Fibroblast of lung (primary cell): ENCODE data around the gene MARK3. TPM values are rescaled to one million over a fixed set of nuclear protein-coding genes. Genes with fewer than 3 reads are reported as not detected.

ENCODE experiments used
- DNase-seq, 2 donors: peaks; one replicate each; pipeline versions ENCODE4 v3.0.0 to v3.0.0-alpha.2; 2010; ENCODE audit warnings: low read depth in 2 of 2
- H2AFZ ChIP-seq: 2 replicates; pipeline ENCODE4 v1.5.1; 2012; ENCODE audit warnings: low read length, control low read depth, inconsistent platforms
- H3K27ac ChIP-seq: 2 replicates; pipeline ENCODE4 v1.5.1; 2011; ENCODE audit warnings: low read length, control low read depth; ENCODE audit not compliant: insufficient read depth
- H3K27me3 ChIP-seq: 2 replicates; pipeline ENCODE4 v1.5.1; 2011; ENCODE audit warnings: mild to moderate bottlenecking, low read length; ENCODE audit not compliant: control insufficient read depth, insufficient read depth
- H3K36me3 ChIP-seq: 2 replicates; pipeline ENCODE4 v1.5.1; 2011; ENCODE audit warnings: low read length; ENCODE audit not compliant: control insufficient read depth, insufficient read depth
- H3K4me1 ChIP-seq: 2 replicates; pipeline ENCODE4 v1.5.1; 2011; ENCODE audit warnings: low read length; ENCODE audit not compliant: control insufficient read depth, insufficient read depth; ENCODE audit errors: extremely low read depth
- H3K4me2 ChIP-seq: 2 replicates; pipeline ENCODE4 v1.5.1; 2011; ENCODE audit warnings: low read length, control low read depth; ENCODE audit not compliant: insufficient read depth; ENCODE audit errors: extremely low read depth
- H3K4me3 ChIP-seq, 4 experiments: fragments of 200-600 bp in 1 of 4; sonication (generic) in 1 of 4; replicated peaks in 1 of 4; 2 replicates each; pipeline ENCODE4 v1.5.1; 2011 to 2016; ENCODE audit warnings: low read length in 4 of 4, low read depth in 3 of 4, mild to moderate bottlenecking in 3 of 4, control low read depth in 2 of 4, inconsistent platforms in 1 of 4, mixed read lengths in 1 of 4; ENCODE audit not compliant: insufficient read depth in 1 of 4; ENCODE audit errors: control extremely low read depth in 1 of 4
- H3K79me2 ChIP-seq: 2 replicates; pipeline ENCODE4 v1.5.1; 2012; ENCODE audit warnings: mild to moderate bottlenecking, low read length, inconsistent platforms; ENCODE audit not compliant: control insufficient read depth, insufficient read depth
- H3K9ac ChIP-seq: 2 replicates; pipeline ENCODE4 v1.5.1; 2011; ENCODE audit warnings: mild to moderate bottlenecking, low read length, control low read depth; ENCODE audit not compliant: insufficient read depth
- H3K9me3 ChIP-seq: 2 replicates; pipeline ENCODE4 v1.5.1; 2012; ENCODE audit warnings: low read depth, low read length; ENCODE audit not compliant: control insufficient read depth, insufficient read depth
- H4K20me1 ChIP-seq: 2 replicates; pipeline ENCODE4 v1.5.1; 2011; ENCODE audit warnings: low read length; ENCODE audit not compliant: control insufficient read depth, insufficient read depth; ENCODE audit errors: extremely low read depth
- EZH2 ChIP-seq: IDR thresholded peaks from 2 replicates; pipeline ENCODE4 v1.5.1; 2012; ENCODE audit warnings: low read length, control low read depth, mild to moderate bottlenecking; ENCODE audit errors: missing control alignments
- polyA plus RNA-seq, 2 donors: library from polyadenylated mRNA; depleted of rRNA in 1 of 2; stranded (reverse) in 1 of 2; unstranded in 1 of 2; fragments of >200 nt; gene quantifications; 2 replicates each; pipeline ENCODE4 v1.2.1, GENCODE V29; 2011 to 2012; ENCODE audit warnings: missing spikeins in 1 of 2
- total RNA-seq: library from RNA; depleted of rRNA; stranded (reverse); fragments of >200 nt; gene quantifications from 2 replicates; pipeline ENCODE4 v1.2.1, GENCODE V29; 2014
- TF ChIP-seq, protein P1 (sequence below), 2 donors: IDR thresholded peaks in 1 of 2; conservative IDR thresholded peaks in 1 of 2; 1 replicate in 1 of 2; 2 replicates in 1 of 2; pipeline ENCODE4 v1.5.1; 2011 to 2012; ENCODE audit warnings: low read length in 2 of 2, control low read depth in 1 of 2, inconsistent platforms in 1 of 2, low read depth in 1 of 2, mild to moderate bottlenecking in 1 of 2

MARK3 gene
- total and polyA plus RNA-seq, 2 donors (not counting 1 experiment from before 2014, with no cell fraction given) = 76.0 to 119 TPM

DNA sequence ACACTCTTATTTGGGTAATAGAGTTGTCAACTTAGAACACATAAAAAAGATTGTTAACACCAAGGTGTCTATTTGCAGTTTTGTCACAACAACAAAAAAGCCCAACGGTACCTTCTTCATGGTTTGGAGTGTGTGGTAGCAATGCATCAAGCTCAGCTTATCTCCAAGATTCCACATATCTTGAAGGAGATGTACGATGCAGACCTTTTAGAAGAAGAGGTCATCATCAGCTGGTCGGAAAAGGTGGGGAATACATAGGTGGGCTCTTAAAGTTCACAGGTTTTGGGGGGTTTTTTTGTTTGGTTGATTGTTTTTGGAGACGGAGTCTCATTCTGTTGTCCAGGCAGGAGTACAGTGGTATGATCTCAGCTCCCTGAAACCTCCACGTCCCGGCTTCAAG is 45.7 kb upstream of the MARK3 start:
- Histone ChIP-seq H3K27ac (no peak overlapping the region), H3K4me1 (peaks cover 3% of the 10 kb centered on the region), H4K20me1 (peaks cover 5% of the 10 kb centered on the region), H3K4me2 (no peak overlapping the region), H2AFZ (no peak overlapping the region), H3K36me3 (peaks cover 58% of the 10 kb centered on the region), H3K79me2 (peaks cover 50% of the 10 kb centered on the region), H3K27me3 (no peaks in the 10 kb centered on the region), H3K9ac (no peak overlapping the region), H3K4me3 (no peak overlapping the region), H3K9me3 (no peaks in the 10 kb centered on the region)
- TF ChIP-seq EZH2 = no peak
- DNase-seq = no peak

DNA sequence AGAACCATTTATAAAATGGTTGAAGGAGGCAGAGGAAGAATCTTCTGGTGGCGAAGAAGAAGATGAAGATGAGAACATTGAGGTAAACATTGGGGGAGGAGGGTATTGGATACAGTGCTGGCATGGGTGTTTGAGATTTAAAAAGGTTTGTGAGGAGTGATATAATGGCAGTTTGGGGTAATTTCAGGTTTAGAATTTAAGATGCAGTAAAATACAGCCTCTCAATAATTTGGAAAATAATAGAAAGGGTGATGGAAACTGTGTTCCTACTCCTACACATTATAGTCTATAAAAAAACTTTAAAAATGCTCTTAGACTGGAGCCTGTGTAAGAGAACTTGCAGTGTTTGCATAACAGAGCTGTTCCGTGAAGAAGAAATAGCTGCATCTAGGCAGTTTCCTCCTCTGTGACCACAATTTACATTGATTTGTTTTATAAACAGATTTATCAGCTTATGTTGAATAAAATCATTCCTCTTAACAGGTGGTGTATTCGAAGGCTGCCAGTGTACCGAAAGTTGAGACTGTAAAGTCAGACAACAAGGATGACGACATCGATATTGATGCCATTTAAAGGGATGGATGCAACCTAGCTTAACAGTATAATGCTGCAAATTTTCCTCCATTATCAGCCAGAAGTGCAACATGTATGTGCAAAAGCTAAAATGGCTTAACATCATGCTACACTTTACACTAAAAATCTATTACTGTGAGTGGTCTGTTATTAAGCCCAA is 44.6 kb upstream of the MARK3 start:
- no peaks in the 10 kb centered on the region for H3K9me3 ChIP-seq
- DNase-seq = no peak
- H3K4me2 ChIP-seq = no peak overlapping the region
- H3K36me3 ChIP-seq = peaks cover 54% of the 10 kb centered on the region
- TF ChIP-seq, protein P1, sequence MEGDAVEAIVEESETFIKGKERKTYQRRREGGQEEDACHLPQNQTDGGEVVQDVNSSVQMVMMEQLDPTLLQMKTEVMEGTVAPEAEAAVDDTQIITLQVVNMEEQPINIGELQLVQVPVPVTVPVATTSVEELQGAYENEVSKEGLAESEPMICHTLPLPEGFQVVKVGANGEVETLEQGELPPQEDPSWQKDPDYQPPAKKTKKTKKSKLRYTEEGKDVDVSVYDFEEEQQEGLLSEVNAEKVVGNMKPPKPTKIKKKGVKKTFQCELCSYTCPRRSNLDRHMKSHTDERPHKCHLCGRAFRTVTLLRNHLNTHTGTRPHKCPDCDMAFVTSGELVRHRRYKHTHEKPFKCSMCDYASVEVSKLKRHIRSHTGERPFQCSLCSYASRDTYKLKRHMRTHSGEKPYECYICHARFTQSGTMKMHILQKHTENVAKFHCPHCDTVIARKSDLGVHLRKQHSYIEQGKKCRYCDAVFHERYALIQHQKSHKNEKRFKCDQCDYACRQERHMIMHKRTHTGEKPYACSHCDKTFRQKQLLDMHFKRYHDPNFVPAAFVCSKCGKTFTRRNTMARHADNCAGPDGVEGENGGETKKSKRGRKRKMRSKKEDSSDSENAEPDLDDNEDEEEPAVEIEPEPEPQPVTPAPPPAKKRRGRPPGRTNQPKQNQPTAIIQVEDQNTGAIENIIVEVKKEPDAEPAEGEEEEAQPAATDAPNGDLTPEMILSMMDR (conservative IDR thresholded peaks at IDR 0.05 in 1 of 2, IDR thresholded peaks at IDR 0.05 in 1 of 2; ENCODE audit: low read depth in 1 of 2, low read length in 2 of 2) = no peak
- TF ChIP-seq EZH2 = no peak
- peaks cover 40% of the 10 kb centered on the region for H3K79me2 ChIP-seq
- no peak overlapping the region for H3K9ac ChIP-seq
- H3K27me3 ChIP-seq = no peaks in the 10 kb centered on the region
- H3K4me1 ChIP-seq = peaks cover 3% of the 10 kb centered on the region
- H2AFZ ChIP-seq = no peak overlapping the region
- peaks cover 4% of the 10 kb centered on the region for H4K20me1 ChIP-seq
- no peak overlapping the region for H3K27ac ChIP-seq
- H3K4me3 ChIP-seq = no peak overlapping the region

DNA sequence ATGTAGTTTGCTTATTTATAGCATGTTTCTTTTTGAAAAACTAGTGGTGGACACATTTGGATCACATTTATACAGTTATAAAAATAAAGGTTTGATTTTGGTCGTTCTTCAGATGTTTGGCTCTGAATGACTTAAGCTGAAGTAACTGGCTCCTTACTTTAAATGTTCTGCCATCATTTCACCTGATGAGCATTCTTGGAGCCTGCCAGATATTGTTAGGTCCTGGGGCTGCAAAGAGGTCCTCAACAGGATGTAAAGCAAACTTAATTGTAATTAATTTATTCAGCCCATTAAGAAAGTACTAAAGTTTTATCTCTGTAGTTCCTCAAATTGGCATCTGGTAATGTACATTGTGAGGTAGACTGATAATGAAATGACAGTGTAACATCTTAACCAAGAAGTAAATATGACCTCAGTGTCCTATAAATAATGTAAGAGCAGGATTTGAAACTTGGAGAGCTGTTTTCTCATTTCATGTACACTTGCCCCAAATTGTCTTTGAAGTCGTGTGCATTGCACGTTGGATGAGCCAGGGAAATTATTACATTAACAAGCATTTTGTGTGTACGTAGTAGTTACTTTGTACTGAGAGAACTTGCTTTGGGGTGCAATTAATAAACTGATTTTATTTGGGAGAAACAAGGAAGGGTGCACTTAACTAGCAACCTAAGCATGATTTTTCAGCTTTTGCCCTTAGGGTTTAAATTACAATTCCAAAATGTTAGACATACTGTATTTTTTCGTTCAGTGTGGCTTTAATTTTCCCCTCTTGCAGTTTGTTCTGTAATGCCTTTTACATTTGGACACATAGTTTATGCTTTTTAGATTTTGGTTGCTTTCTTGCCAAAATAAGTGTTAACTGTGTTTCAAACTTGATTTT is 43.7 kb upstream of the MARK3 start:
- TF ChIP-seq, protein P1 (conservative IDR thresholded peaks at IDR 0.05 in 1 of 2, IDR thresholded peaks at IDR 0.05 in 1 of 2; ENCODE audit: low read depth in 1 of 2, low read length in 2 of 2) = no peak
- no peak for TF ChIP-seq EZH2
- no peak overlapping the region for H3K9ac ChIP-seq
- no peaks in the 10 kb centered on the region for H3K9me3 ChIP-seq
- H3K27me3 ChIP-seq = no peaks in the 10 kb centered on the region
- no peaks in the 10 kb centered on the region for H3K4me1 ChIP-seq
- H3K27ac ChIP-seq = no peak overlapping the region
- peaks cover 31% of the 10 kb centered on the region for H3K79me2 ChIP-seq
- DNase-seq = no peak
- H4K20me1 ChIP-seq = no peaks in the 10 kb centered on the region
- no peak overlapping the region for H3K4me3 ChIP-seq
- H3K36me3 ChIP-seq = peaks cover 46% of the 10 kb centered on the region
- no peak overlapping the region for H3K4me2 ChIP-seq
- H2AFZ ChIP-seq = no peak overlapping the region
